Activated CD4-positive, alpha-beta T cell treated with anti-CD3 and anti-CD28 coated beads for 1 hour (primary cell): Measurements from ENCODE around the gene CCDC88C.
"Not testable (repeated sequence)": the region's sequence is repeated elsewhere in the genome, so short reads cannot be mapped to it uniquely, and the experiment has no call there.

Experiments used
- DNase-seq: peaks from one replicate; pipeline ENCODE4 v3.0.0-alpha.2; 2020

CCDC88C gene

DNA sequence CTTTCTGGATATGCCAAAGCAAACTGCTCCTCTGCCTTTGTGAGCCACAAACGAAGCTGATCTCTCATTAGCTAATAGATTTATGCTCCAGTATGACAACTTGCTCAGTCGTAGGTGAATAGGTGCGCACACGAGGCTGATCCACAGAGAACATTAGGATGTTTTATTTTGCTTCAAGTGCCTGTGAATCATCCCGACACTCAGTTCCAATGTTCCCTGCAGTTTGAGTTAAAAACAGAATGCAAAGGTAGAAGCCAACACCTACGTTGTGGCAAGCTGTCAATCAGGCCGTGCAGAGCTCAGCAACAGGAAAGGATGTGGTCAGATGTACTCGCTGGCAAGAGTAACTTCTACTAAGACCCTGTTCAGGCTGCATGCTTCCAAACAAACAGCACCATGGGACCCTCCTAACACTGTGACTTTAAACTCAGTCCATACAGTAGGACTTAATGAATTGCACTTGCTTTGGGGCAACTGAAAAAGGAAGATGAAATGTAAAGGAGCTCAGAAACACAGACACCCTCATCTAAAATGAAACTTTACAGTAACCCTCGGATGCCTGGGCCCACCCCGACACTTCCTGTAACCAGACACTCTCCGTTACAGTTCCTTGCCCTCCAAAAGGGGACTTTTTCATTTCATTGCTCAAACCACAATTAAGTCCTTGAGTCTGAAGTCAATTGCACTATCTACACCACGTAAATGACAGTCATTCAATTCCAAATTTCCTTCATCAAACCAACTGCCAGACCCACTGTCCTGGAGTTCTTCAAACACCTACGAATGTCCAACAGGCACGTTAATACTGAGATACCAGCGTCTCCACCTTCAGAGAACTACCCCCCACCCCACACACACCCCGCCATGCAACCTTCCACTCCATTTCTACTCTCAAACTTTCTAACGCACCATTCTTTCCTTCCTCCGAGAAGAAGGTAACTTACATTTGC lies 1.6 kb downstream of the CCDC88C start:
- peak; percentile 46 for DNase-seq

DNA sequence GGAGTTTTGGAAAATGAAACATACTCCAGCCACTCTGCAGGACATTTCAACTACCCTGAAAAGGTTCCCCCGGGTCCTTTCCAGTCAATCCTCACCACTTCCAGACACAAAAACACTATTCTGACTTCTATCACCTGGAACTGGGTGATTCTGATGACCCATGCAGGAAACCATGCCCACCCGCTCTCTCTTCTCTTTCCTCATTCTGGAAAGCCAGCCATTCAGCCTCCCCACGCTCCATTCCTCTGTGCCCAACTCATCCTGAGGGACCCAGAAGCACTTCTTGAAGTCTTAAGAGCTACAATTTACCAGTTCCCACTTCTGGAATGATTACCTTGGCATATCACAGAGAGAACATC lies 3.2 kb downstream of the CCDC88C start:
- DNase-seq, result no peak

DNA sequence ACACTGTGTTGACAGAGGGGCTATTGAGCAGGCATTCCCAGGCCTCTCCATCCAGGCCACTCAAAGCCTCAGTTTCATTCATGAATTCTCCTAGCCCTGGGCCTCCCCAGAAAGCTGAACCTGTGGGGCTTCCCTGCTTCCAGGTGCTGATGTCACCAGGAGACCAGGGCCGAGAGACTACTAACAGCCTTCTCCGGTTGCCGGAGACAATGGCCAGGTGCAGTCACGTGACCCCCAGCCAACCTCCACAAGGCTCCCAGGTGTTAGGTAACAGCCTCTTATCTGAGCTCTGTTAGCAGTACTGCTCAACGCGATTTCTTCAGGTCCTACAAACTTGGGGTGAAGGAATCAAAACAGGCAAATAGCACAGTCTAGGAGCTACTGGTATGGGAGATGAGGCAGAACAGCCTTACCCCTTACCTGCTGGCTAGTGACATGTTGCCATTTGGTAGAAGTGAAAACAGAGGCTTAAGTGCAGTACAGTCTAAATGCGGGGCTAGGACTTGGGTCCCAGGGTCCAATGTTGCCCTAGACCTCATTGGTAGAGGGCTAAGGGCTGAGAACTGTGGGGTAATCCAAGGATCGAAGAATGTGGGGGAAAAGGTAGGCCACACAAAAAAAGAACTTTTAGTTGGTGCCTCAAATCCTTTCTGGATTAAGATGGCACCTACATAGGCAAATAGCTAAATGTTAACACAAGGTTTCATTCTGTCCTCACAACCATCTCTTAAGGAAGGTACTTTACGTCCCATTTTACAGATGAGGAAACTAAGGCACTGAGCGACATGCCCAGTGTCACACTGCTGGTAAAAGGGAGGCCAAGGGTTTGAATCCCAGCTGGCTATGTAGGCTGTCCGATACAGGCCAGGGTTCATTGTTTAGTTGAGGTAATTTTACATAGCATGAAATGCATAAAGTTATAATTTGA lies 3.8 kb downstream of the CCDC88C start:
- DNase-seq, result no peak

DNA sequence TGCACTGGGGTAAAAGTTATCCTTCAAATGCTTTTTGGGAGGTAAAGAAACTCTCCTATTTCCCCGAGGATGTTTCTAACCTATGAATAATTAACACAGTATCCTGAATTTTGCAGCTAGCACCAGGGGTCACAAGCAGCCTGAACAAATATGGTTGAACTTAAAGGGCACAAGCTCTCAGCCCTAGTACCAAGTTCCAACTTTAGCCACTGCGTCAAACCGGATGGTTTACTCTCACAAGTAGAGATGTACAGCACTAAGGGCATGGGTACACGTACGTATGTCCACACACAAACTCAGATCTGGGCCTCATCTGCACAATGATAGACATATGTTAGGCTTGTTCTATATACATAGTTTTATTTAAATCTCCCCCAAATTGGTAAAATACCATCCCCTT lies 4.7 kb downstream of the CCDC88C start:
- no peak for DNase-seq

DNA sequence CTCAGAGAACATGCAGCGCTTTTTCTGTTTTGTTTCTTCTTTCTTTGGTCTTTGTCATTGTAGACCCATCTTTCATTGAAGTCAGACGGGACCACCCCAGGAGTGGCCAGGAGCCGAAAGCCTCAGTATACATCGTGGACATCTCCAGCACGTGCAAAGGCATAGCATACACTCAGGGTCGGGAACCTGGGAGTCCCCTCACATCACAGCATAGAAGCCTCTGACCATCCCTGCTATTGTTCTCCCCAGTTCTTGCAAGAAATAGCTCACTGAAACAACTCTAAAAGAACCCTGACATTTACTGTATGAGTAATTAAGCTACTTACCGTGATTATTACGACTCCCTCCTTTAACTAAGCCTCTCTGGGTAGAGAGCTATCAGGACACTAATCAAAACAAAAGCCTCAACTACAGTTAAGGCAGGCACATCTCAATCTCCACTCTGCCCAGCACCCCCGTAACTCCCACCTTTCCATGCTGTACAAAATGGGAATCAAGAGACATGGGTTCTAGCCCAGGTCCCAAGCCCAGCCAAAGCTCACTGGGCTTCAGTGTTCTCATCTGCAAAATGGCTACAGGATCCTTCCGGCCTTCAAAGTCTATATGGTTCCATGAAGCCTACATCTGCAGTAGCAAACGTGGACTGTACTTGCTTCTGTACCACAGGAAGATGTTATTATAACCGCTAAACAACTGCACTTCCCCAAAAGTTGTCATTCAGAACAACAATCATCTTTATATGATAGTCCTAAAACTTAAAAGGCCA lies 6.7 kb downstream of the CCDC88C start:
- DNase-seq, result no peak

DNA sequence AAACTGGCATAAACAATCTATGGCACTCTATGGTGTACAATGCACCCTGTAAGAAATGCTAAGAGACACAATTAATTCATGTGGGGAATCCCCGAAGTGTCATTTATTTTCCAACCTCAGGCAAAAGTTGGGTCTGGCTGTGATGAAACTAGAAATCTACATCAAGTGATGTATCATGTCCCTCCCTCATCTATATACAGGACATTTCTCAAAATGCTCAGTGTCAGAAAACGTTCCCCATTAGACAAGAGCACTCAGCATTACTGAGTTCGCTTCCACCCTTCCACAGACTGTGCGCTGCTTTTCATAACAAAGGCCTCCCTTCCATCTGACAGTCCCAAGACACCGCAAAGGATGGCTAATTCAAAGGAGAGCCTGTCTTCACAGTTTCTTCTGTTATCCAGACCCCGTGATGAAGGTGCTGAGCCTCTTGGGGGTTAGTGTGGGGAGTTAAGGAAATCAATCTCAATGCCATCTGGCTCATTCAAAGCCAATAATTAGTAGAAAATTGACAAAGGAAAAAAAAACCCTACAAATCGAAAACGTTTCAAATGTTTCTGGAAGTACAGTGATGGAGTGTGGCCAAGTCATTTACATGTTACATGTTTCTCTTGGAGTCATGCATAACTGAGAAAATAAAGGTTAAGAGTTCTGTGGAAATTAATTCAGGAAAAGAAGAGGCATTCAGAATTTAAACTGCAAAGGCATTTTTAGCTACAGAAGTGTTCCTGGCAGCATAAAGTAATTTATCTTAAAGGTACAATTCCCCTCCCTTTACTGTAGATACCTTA lies 7.5 kb downstream of the CCDC88C start:
- no peak for DNase-seq

DNA sequence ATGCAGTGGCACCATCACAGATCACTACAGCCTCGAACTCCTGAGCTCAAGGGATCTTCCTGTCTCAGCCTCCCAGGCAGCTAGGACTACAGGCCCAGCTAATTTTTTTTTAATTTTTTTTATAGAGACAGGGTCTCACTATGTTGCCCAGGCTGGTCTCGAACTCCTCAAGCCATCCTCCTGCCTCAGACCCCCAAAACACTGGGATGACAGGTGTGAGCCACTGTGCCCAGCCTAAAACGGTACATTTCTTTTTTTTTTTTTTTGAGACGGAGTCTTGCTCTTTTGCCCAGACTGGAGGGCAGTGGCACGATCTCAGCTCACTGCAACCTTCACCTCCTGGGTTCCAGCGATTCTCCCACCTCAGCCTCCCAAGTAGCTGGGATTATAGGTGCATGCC lies 8.4 kb downstream of the CCDC88C start:
- DNase-seq, result not testable (repeated sequence)

DNA sequence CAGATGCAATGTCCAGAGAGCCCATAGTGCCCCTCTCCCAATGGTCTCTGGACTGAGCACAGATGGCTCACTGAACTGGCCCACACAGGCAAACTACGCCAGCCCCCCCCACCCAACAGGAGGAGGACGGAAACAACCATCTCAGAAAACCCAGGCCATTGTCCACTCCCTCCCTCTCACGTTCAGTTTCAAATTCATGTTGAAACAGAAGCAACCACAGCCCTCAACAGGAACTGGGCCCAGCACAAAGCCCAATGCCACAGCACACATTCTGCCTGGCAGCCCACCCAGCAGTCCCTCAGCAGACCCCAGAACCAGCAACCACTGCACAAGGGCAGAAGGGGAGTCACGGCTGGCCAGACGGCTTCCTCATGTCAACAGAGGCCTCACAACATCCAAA lies 10.6 kb downstream of the CCDC88C start:
- DNase-seq, result no peak

DNA sequence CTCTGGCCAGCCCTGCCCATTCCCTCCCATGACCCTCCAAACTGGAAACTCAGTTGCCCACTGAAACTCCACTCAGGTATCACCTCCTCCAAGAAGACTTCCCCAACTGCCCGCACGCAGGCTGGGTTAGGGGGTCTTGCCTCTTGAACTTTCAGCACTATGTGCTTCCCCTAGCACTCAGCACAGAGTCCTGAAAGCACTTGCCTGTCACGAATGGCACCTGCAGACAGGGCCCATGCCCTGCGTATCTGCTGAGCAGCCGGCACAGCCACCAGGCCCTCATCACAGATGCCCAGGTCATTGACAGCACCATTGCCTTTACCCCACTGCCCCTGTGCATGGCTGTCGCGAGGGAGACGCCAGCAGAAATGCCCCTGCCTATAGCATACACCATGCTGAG lies 11.2 kb downstream of the CCDC88C start:
- no peak for DNase-seq

DNA sequence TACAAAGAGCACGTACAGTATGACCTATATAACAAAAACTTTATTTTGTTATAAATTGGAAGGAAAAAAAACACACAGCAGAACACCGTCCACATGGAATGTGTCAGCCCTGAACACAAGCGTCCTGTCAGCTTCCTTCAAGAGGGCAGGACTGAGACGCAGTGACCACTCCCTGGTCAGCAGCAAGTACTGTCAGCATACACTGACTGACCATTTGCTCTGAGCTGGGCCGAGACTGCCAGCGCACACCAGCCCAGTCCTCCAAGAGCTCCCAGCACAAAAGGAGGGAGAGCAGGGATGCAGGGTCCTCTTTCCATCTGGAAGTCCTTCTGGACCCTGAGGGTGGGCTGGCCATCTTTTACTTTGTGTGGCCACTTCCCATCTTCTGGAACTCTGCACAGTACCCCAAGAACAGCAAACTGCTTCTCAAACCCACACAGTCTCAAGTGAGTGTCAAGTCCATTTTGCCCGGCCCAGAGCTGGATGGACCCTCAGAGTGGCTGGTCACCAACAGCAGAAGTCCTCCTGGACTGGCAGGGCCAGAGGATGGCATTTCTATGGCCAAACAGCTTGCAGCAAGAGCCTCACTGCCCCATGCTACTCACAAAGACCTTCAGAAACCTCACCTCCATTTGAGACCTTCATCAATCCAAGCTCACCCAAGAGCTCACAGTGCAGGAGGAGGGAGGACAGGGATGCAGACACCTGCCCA lies 11.7 kb downstream of the CCDC88C start:
- DNase-seq, result no peak

DNA sequence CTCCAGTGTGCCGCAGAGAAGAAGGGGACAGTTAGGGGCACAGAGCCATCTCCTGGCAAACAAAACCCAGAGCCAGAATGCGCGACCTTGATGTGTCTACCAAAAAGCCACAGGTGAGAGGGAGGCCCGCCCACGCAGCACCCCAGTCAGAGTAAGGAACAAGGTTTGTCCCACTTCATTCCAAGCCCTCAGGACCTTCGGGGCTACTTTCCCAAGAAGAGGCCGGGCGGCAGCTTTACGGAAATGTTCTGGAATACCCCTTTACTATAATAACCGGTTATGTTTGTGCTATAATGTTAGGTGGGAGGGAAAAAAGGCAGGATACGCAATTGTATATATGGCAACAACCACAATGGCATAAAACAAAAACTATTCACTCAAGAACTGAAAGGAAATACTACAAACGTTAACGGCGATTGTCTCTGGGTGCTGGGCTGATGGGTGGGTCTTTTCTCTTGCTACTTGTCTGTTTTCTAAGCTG lies 12.3 kb downstream of the CCDC88C start:
- peak; percentile 53 for DNase-seq

DNA sequence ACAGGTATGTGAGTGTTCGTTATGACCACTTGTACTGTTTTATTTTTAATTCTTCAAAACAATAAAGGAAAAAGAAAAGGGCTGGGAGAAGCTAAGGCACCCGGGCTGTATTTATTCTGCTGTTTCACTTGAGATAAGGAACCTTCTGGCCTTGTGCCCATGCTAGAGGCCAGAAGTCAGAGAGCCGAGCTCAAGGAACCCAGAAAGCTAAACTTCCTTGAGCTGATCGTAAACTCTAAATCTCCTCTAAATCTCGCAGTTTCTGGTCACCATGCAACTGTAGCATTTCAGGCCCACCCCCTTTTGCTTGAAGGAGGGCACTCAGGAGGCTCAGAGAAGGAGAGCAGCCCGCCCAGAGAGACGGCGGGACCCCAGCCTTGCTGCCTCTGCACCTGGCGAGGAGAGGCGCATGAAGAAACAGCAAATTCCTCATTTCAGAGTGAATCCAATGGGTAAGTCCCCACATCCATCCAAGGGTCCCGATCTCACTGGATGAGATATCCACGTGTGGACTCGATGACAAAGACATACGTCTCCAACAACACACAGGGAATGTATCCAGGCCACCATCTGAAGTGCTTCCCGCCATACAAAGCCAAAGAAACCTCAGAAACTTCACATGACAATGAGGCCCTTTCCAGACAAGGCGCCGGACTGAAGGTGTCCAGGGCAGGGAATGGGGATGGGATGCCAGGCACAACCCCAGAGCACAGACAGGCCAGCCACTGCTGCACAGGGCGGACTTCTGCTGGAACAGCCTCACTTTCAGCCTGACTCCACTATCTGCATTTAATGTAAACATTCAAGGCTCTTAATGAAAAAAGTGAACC lies 14.6 kb downstream of the CCDC88C start:
- no peak for DNase-seq

DNA sequence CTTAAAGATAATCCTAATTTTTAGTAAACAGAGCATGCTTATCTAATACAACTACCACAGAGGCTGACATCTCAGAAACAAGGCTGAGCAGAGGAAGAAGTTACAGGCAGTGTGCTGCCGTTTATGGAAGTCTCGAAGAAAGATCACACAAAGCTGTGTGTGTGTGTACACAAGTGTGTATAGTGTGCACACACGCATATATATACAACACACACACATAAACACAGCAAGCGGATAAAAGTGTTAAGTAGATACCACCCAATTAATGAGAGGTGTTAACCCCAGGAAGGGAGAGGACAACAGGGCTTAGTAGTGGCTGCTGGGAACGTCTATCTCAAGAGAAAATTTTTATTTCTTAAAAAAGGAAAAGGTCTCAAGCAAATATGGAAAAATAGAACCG lies 15.3 kb downstream of the CCDC88C start:
- DNase-seq, result no peak

DNA sequence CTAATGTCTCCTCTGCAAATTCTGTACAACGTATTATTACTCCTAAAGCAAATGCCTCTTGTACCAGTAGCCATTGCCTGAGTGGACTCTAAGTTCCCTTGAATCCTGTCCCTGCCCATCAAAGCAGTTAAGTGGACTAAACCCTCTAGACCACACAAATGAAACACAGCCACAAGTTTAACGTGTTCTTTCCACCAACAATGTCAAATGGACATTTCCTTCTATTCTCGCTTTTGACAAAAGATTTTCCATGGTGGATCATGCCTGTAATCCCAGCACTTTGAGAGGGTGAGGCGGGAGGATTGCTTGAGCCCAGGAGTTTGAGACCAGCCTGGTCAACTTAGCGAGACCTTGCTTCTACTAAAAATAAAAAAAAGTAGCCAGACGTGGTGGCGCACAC lies 15.9 kb downstream of the CCDC88C start:
- DNase-seq, result no peak

DNA sequence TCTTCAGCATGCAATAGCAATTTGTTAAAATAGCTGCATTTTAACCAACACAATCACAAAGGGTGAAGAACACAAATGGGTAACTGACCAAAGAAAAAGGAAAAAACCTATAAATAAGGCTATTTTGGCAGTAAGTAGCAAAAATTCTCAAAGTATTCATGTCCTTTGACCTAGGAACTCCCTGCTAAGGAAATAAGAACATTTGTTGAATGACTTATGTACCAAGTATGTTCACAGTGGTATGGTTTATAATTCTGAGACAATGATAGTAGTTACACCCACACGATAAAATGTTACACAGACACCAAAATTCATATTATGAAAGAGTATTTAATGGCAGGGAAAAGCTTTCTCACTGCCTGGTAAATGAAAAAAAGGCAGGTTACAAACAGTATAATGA lies 16.9 kb downstream of the CCDC88C start:
- no peak for DNase-seq

DNA sequence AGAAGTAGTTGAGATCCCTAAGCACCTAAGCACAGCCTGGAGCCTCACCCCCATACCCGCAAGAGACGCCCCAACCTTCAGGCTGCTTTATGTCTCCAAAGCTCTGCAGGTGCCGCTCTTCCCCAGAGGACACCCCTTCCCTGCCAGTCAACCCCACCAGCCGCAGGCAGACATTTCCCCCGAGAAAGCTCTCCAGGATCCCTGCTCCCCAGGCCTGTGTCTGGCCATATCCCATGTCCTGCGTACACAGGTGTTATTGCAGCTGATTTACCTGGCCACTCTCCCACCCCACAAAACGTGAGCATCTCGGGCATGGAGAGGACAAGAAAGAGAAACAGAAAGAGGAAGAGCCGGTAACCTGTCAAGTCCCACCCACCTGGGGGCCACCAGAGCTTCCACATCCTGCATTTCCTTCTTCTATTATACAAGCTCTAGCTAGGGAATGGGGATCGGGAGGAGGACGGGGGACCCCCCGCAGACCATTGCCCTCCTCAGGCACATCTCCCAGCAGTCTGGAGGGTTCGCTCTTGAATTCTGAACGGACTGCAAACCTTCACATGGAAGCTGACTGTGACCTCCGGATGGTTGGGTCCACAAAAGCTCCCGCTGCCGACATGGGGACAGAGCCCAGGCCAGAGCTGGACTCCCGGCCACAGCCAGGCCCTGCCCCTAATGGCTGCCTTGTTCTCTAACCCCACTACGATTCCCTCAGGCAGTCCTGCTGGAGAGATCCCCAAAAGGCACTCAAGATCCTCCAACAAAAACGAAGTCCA lies 17.6 kb downstream of the CCDC88C start:
- no peak for DNase-seq

DNA sequence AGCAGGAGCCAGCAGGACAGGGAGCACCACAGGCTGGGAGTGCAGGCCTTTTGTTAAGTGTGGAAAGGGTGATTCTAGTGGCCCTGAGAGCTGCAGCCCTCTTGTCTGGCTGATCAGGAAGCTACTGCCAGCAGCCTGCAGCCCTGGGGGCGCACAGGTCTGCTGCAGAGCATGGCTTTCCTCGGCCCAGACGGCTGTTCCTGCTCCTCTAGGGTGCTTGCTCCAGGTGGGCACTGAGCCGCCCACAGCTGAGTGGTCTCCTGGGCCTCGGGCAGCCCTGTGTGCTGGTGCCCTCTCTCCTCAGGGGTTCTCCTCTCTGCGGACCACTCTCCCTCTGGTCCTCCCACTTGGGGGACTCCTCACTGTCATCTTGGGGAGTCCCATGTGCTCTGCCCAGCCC lies 18.9 kb downstream of the CCDC88C start:
- no peak for DNase-seq

DNA sequence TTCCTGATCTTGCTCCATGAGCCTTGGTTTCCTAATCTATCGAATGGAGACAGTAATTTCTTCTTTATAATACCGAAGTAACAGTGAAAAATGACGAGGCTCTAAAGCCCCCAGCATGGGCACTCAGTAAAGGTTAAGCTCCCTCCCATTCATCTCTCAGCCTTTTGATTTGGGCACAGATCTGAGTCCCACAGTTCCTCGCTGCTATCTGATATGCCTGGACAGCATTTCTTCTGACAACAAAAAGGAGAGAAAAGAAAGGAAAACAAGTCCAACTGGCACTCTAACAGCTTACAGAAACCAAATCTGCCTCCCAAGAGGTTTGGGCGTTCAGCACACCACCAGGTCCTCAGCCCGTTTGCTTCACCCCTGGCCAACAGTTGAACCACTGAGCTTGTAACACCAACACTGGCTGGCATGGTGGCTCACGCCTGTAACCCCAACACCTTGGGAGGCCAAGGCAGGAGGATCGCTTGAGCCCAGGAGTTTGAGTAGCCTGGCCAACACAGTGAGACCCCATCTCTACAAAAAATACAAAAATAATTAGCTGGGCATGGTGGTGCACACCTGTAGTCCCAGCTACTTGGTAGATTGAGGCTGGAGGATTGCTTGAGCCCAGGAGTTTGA lies 19.5 kb downstream of the CCDC88C start:
- DNase-seq, result no peak
